ENCODE measurements around the gene FAIM. TPM values are rescaled to one million over a fixed set of nuclear protein-coding genes. Genes with fewer than 3 reads are reported as not detected.

The FAIM gene
- total RNA-seq, 2 donors from 2014 or later, result 2.6 to 3.7 TPM

- H3K4me3 ChIP-seq, result no peak overlapping the region
- H3K27me3 ChIP-seq, result no peaks in the 10 kb centered on the region
- no peak for DNase-seq (ENCODE audit: low spot score)
- H3K4me1 ChIP-seq, result no peaks in the 10 kb centered on the region
- no peak for TF ChIP-seq CTCF (IDR thresholded peaks at IDR 0.05)
- no peaks in the 10 kb centered on the region for H3K9me3 ChIP-seq
- peaks cover 4% of the 10 kb centered on the region for H3K36me3 ChIP-seq
- H3K27ac ChIP-seq, result no peak overlapping the region
These were observed 15.9 kb downstream of the FAIM start for GRCh38 chr3:138624518-138624917.

GRCh38 chr3:138625707-138626365 is 17.3 kb downstream of the FAIM start:
- H3K27ac ChIP-seq, result no peak overlapping the region
- peaks cover 6% of the 10 kb centered on the region for H3K36me3 ChIP-seq
- no peak overlapping the region for H3K4me3 ChIP-seq
- TF ChIP-seq CTCF (IDR thresholded peaks at IDR 0.05), result no peak
- no peaks in the 10 kb centered on the region for H3K9me3 ChIP-seq
- no peaks in the 10 kb centered on the region for H3K4me1 ChIP-seq
- H3K27me3 ChIP-seq, result no peaks in the 10 kb centered on the region
- no peak for DNase-seq (ENCODE audit: low spot score)

- H3K4me1 ChIP-seq, result no peaks in the 10 kb centered on the region
- peaks cover 6% of the 10 kb centered on the region for H3K36me3 ChIP-seq
- no peaks in the 10 kb centered on the region for H3K27me3 ChIP-seq
- no peak overlapping the region for H3K27ac ChIP-seq
- H3K4me3 ChIP-seq, result no peak overlapping the region
- no peak for TF ChIP-seq CTCF (IDR thresholded peaks at IDR 0.05)
- no peaks in the 10 kb centered on the region for H3K9me3 ChIP-seq
- no peak for DNase-seq (ENCODE audit: low spot score)
These were observed 21.0 kb downstream of the FAIM start for GRCh38 chr3:138629526-138629925.

- peaks cover 0 to 13% of the 10 kb centered on the region in 2 donors for H3K9me3 ChIP-seq
- H3K27ac ChIP-seq, result no peak overlapping the region
- no peaks in the 10 kb centered on the region for H3K4me1 ChIP-seq
- H3K4me3 ChIP-seq, result no peak overlapping the region
- H3K36me3 ChIP-seq, result no peaks in the 10 kb centered on the region
- no peaks in the 10 kb centered on the region for H3K27me3 ChIP-seq
- no peak for TF ChIP-seq CTCF (IDR thresholded peaks at IDR 0.05)
- DNase-seq (ENCODE audit: low spot score), result no peak
These were observed 30.1 kb downstream of the FAIM start for GRCh38 chr3:138638641-138639040.

GRCh38 chr3:138640537-138640936 is 32.0 kb downstream of the FAIM start:
- no peak for DNase-seq (ENCODE audit: low spot score)
- Histone ChIP-seq H3K27me3 (no peaks in the 10 kb centered on the region), H3K36me3 (no peaks in the 10 kb centered on the region), H3K27ac (no peak overlapping the region), H3K4me3 (no peak overlapping the region), H3K4me1 (no peaks in the 10 kb centered on the region), H3K9me3 (peaks cover 0 to 23% of the 10 kb centered on the region in 2 donors)
- TF ChIP-seq CTCF (IDR thresholded peaks at IDR 0.05), result no peak

Measured in right atrium auricular region (tissue), 2 donors.